Smooth muscle cell of trachea (primary cell): Measurements from ENCODE around the gene RAB3IP. TPM values are rescaled to one million over a fixed set of nuclear protein-coding genes. Genes with fewer than 3 reads are reported as not detected.

ENCODE experiments used
- total RNA-seq: library from RNA; depleted of rRNA; stranded (reverse); fragments of >200 nt; gene quantifications from 2 replicates; pipeline ENCODE4 v1.2.1, GENCODE V29; 2014

The RAB3IP gene
- total RNA-seq = 2.6 and 2.8 TPM in 2 replicates

GRCh38 chr12:69738351-69739286 lies at the start of gene RAB3IP:
RAB3IP (plus strand) TSS chr12:69738860; CDS start chr12:69755409, 16,549 bp downstream.

GRCh38 chr12:69698769-69699540 lies 39.7 kb upstream of the RAB3IP start, which contains the start of gene BEST3:
BEST3 (minus strand) TSS chr12:69699303; CDS start chr12:69697798, 1,505 bp downstream.

GRCh38 chr12:69824966-69825560 lies 86.4 kb downstream of the RAB3IP start, which contains the start of gene MYRFL:
MYRFL (plus strand) TSS chr12:69825227; CDS start chr12:69825518, 291 bp downstream.

Other genes with a start within 250 kb of the RAB3IP start
- 208 and 258 TPM in 2 replicates for gene CCT2, start 153.4 kb upstream of the RAB3IP start, total RNA-seq
- gene LRRC10, start 128.0 kb upstream of the RAB3IP start, total RNA-seq = not detected in 2 replicates
- not detected in 2 replicates for gene BEST3, start 39.6 kb upstream of the RAB3IP start, total RNA-seq
- not detected in 2 replicates for gene MYRFL, start 86.4 kb downstream of the RAB3IP start, total RNA-seq